GM21576 (cell line): Measurements from ENCODE around the gene GNMT.
"Not testable (repeated sequence)": the region's sequence is repeated elsewhere in the genome, so short reads cannot be mapped to it uniquely, and the experiment has no call there.

Experiments used
- ATAC-seq: cut with Tn5 transposase; IDR thresholded peaks from one replicate; pipeline ENCODE4 v1.9.1; 2021; ENCODE audit warnings: mild to moderate bottlenecking, moderate library complexity; ENCODE audit not compliant: unreplicated experiment

The GNMT gene

DNA sequence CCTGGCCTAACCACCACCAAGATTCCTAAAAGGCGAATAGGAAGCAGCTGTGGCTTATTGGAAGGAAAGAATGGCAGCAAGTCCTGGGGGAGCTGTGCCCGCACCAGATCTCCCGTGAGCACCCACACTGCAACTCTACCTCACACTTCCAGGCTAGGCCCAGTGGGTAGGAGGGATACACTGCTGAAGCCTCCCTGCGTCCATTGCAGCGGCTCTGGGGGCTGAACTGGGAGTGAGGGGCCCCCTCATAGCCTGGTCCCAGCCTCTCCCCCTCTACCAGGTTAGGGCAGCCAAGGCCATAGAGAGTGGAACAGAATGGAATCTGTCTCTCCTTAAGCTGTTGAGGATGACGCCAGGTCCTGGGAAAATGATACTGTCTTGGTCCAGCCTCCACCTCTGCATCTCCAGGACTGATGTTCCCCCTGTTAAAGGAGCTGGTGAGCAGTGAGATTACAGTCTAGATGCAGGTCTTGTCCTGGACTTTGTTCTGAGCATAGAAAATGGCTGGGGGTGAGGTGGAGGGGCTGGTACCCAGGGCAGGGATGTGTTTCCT lies 20.0 kb upstream of the GNMT start:
- no peak for ATAC-seq

DNA sequence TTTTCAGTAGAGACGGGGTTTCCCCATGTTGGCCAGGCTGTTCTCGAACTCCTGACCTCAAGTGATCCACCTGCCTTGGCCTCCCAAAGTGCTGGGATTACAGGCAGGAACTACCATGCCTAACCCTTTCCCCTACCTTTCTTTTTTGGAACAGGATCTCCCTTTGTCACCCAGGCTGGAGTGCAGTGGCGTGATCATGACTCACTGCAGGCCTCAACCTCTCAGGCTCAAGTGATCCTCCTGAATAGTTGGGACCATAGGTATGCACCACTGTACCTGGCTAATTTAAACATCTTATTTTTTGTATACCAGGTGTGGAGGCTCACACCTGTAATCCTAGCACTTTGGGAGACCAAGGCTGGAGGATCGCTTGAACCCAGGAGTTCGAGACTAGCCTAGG lies 19.2 kb upstream of the GNMT start:
- ATAC-seq = not testable (repeated sequence)

DNA sequence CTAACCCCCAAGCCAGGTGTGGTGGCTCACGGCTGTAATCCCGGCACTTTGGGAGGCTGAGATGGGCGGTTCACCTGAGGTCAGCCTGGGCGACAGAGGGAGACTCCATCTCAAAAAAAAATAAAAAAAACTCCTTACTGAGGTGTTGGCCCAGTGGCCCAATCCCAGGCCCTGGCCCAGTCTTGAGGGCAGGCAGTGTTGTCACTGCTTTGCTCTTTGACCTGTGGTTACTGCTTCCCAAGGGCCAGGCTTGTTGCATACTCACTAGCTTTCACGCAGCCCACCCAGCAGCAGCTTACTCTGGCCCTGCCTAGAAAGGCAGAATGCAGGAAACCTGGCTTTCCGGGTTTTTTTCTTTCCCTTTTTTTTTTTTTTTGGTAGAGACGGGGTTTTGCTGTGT lies 18.1 kb upstream of the GNMT start:
- no peak for ATAC-seq

GRCh38 chr6:42947950-42948349 lies 12.6 kb upstream of the GNMT start:
- ATAC-seq = no peak

DNA sequence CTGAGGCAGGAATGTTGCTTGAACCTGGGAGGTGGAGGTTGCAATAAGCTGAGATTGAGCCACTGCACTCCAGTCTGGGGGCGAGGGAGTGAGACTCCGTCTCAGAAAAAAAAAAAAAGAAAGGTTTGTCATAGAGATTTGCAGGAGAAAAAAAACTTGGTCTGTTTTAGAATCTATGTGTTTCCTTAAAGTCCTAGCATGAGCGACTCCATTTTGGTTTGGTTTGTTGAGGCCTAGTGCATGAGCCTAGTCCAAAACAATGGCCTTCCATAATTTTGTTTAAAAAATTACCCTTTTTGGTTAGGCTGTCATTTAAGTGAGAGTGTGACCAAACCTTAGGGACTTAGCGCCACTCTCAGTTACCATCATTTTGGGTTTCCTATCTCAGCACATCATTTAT lies 8.2 kb upstream of the GNMT start:
- no peak for ATAC-seq

GRCh38 chr6:42954405-42954804 lies 6.1 kb upstream of the GNMT start:
- not testable (repeated sequence) for ATAC-seq

- no peak for ATAC-seq
Observed at GRCh38 chr6:42958125-42958524, 2.4 kb upstream of the GNMT start.

GRCh38 chr6:42959917-42960242 lies 674 bp upstream of the GNMT start:
- no peak for ATAC-seq

GRCh38 chr6:42961020-42961470 lies 491 bp downstream of the GNMT start:
- no peak for ATAC-seq

DNA sequence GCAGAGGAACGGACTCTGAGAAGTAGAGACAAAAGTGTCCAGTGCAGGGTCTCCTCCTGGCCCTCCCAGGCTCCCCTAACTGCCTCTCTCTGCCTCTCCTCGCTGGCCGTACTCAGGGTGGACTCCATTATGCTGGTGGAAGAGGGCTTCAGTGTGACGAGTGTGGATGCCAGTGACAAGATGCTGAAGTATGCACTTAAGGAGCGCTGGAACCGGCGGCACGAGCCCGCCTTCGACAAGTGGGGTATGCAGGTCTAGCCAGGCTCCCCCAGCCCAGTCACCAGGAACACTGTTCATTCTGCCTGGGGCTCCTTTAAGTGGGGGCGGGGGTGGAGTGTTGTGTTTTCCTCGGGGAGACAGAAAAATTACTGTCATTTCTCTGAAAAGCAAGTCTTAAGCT lies 1.5 kb downstream of the GNMT start:
- ATAC-seq = no peak

GRCh38 chr6:42962502-42963178 lies 2.1 kb downstream of the GNMT start:
- no peak for ATAC-seq

GRCh38 chr6:42963179-42963854 lies 2.8 kb downstream of the GNMT start:
- ATAC-seq = no peak

DNA sequence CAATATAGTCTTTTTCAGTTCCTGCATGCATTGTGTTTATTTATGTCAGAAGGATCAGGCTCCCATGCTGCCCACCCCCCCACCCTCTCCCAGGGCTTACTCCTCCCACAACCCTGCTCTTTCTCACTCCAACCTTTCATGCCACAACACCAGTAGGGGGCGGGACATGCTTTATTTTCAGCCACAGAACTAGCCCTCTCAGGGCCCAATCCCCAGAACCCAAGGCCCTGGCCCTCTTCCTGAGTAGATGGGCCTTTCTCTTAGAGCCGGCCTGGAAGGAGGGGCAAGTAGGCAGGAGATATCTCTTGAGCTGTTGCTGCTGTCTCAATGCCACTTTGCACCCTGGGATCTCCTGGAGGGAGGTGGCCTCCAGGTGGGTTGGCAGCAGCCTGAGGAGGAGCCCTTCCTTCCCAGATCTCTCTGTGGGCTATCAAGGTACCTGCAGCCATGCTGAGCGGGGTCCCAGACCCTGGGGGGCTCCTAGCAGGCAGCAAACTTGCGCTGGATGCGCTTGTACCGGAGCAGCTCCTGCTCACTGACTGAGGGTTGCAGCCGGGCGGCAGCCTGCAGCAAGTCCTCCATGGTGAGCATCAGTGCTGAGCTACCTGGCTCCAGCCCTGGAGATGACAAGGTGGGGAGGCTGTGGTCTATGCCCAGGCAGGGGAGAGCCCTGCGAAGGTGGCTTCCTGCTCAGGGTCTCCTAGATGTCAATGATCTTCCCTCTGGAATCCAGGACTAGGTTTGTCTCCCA lies 3.5 kb downstream of the GNMT start:
- no peak for ATAC-seq

GRCh38 chr6:42966571-42966970 lies 6.0 kb downstream of the GNMT start:
- no peak for ATAC-seq

DNA sequence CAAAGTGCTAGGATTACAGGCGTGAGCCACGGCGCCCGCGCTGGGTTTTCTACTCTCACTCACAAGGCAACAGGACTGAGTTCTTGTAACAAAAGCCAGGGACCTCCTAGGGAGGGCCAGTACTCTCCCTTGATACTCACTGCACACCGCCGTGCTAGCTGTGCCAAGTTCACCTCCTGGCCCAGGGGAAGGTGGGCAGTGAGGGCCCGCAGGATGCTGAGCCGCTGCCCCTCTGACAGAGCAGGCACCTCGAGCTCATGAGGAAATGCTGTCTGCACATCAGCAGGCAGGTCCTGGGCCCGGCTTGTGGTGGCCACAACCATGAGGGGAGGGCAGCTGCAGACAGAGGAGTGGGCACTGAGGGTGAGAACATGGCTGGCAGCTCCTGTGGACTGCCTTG lies 6.7 kb downstream of the GNMT start:
- ATAC-seq = no peak

DNA sequence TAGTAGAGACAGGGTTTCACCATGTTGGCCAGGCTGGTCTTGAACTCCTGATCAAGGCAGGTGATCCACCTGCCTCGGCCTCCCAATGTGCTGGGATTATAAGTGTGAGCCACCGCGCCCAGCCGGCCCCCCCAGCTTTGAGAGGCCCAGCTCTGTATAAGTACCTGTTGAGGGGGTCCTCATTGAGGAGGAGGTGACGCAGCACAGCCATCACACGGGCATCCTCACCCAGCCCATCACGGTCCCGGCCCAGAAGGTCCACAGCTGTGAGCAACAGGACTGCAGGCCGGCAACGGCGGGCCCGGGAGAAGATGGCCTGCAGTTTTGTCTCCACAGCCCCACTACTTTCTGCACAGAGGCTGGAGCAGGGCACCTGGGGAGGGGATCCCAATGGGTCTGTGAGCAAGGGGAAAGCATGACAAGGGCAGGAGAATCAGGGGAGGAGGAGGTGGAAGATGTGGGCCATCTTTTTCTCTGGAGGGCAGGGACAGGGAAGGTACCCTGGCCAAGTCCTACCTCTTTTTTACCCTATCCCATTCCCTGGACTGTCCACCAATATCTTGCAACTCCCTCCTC lies 7.7 kb downstream of the GNMT start:
- ATAC-seq = no peak

DNA sequence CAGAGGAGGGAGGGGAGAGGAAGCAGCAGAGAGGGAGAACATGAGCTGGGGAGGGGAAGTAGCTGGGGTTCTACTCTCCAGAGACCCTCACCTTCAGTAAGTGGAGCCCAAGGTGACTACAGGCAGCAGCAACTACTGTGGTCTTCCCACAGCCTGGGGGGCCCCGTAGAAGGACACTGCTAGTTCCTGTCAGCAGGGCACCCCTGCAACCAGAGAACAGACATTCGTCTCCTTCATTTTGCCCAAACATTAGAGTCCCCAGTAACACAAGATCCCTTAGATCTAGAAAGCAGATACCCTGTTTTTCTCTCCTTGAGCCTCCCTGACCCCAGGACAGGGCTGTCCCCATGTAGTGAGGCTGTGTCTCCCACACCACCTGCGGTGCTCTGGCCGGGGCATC lies 8.2 kb downstream of the GNMT start:
- no peak for ATAC-seq

GRCh38 chr6:42969431-42969830 lies 8.9 kb downstream of the GNMT start:
- ATAC-seq = no peak

- ATAC-seq = no peak
Observed at GRCh38 chr6:42969934-42970333, 9.4 kb downstream of the GNMT start.

GRCh38 chr6:42970871-42971612 lies 10.5 kb downstream of the GNMT start:
- no peak for ATAC-seq
